HG02943 (cell line): ENCODE data around the gene SSU72.

Source experiments
- ATAC-seq: cut with Tn5 transposase; IDR thresholded peaks from one replicate; pipeline ENCODE4 v1.9.1; 2021; ENCODE audit warnings: mild to moderate bottlenecking, low read depth, moderate library complexity; ENCODE audit not compliant: unreplicated experiment

SSU72 gene

DNA sequence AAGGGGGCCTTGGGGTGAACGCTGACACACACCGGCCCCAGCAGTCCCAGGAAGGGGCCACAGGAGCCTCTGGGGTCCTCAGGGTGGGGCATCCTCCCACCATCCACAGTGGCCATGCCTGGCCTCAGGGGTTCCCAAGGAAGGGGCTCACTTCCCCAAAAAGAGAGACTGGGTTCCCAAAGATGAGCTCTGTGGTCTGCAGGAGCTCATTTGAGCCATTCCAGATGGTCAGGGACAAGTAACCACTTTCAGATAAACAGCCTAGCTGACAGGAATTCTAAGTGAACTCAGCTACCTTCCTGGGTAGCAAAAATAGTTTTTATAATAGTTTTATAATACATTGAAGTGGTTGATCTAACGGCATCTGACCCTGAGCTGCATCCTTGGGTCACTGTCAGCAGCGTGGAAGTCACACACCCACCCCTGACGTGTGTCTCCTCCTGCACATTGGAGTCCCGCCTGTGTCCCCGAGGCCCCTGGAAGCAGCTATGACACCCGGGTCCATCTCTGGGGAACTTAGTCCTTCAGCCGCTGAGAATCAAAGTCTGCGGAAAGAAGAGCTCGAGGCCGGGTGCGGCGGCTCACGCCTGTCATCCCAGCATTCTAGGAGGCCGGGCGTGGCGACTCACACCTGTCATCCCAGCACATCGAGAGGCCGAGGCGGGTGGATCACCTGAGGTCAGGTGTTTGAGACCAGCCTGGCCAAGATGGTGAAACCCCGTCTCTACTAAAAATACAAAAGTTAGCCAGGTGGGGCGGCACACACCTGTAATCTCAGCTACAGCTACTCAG lies 28.5 kb downstream of the SSU72 start:
- ATAC-seq, result no peak

DNA sequence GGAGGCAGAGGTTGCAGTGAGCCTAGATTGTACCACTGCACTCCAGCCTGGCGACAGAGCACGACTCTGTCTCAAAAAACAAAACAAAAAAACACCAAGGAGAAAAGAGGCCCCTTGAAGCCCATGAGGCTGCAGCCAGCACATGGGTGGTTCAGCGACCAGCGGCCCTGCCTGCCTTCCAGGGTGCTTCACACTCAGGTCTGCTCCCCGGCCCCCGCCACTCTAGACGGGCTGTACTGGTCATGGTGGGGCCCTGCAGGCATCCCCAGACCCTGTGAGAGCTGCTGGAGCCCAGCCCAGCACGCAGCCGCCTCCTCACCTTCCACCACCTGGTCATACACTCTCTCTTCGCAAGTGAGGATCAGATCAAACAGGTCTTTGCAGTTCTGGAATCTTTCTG lies 30.1 kb downstream of the SSU72 start:
- ATAC-seq, result no peak

DNA sequence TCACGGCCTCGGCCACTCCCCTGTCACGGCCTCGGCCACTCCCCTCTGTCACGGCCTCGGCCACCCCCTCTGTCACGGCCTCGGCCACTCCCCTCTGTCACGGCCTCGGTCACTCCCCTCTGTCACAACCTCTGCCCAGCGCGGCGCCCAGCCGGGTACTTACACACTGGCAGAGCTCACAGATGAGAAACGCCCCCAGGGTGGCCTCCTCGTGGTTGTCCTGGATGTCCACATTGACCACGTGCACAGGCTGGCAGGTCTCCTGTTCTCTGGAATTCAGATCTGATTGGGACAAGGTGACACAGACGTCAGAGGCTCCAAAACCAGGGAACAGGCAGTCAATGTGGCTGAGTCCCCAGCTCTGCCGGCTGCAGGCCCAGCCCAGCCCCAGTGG lies 31.0 kb downstream of the SSU72 start:
- no peak for ATAC-seq

DNA sequence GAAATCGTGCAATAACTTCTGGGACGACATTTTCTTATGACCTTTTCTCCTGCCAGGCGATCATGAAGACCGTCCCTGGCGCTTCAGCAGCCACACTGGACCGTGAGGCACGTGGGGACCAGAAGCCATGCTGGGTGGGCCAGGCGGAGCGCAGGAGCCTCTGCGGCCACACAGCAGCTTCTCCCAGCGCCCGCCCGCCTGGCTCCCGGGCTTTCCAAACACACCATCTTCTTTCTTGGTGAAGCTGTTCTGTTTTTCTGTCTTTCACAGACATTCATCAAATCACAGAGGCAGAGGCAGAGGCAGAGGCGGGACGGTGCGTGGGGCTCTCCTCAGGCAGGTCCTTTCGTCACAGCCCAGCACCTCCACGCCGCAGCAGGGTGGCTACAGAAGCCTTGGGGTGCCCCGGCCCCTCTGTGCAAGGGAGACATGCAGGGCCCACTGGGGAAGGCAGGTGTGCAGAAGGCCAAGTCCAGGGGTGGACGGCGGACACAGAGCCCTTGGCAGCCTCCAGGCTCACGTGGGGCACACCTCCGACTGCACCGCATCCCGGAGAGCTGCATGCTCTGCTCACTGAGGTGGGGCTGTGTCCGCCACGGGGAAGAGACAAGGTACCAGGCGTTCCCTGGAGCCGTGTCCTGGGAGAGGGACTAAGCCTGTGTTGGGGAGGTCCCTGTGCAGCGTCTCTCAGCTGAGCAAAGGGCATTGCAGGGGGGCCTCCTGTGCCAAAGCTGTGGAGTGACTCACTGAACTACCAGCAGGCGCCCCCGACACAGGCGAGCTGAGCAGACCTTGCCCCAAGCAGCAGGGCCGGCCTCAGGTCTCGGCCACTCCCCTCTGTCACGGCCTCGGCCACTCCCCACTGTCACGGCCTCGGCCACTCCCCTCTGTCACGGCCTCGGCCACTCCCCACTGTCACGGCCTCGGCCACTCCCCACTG lies 31.6 kb downstream of the SSU72 start:
- no peak for ATAC-seq

DNA sequence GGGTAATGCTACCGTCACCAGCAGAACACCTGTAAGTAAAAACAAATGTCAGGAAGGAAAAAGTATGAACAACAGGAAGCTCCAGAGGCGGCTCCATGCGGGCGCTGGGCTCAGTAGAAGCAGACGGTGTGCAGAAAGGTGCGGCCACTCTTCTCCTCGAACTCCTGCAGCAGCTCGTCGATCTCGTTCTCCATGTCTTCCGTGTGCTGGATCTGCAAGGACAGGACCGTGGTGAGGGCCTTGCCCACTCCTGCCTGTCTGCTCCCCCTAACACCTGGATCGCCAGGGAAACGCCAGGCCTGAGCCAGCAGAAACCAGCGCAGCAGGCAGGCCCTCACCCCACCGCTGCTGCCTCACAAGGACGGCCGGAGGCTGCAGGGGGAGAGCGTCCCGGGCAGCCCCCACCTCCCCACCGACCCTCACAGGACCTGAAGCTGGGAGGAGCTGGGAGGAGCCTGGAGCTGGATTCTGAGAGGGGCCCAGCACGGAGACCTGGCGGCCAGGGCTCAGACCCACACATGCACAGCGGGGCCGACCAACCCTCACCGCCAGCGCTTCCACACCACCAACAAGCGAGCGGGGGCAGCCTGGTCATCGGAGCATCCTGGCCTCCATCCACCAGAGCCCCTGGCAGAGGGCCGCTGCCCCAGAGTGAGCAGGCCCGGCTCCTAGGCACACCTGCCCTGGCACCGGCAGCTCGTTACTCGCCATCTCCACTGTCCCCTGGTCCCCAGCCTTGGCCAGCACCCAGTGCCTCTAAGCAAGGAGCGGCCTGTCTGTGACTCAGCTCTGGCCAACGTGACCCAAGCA lies 32.5 kb downstream of the SSU72 start:
- no peak for ATAC-seq

DNA sequence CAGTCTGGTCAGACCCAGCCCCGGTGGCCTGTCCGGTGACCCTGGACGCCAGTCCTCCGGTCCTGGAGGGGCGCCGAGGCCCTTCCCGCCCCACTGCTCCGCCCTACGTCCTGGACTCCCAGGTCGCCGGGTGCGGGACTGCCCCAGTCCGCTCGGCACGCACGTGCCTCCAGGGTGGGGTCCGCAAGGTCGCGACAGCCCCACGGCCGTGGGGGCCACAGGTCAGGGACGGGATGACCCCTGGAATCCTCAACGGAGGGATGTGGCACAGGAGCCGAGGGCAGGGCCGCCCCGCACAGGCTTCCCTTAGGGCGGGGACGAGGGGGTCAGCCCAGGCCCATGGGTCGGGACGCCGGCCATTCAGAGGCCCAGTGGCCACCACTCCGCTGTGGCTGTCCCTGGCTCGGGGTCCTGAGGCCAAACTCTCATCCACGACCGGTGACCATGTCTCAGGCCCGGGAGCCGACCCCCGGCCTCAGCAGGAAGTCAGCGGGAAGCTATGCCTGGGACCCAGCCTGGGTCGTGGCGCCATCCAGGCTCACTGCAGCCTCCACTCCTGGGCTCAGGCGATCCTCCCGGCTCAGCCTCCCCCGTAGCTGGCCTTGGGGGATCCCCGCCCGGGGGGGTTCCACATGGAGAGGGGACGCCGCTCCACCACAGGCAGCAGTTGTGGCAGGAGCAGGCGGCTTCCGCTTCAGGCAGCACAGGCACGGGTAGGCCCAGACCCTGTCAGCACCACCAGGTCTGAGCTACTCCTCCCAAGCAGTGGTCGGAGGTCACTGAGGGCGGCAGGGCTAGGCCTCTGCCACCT lies 33.6 kb downstream of the SSU72 start:
- ATAC-seq, result no peak

DNA sequence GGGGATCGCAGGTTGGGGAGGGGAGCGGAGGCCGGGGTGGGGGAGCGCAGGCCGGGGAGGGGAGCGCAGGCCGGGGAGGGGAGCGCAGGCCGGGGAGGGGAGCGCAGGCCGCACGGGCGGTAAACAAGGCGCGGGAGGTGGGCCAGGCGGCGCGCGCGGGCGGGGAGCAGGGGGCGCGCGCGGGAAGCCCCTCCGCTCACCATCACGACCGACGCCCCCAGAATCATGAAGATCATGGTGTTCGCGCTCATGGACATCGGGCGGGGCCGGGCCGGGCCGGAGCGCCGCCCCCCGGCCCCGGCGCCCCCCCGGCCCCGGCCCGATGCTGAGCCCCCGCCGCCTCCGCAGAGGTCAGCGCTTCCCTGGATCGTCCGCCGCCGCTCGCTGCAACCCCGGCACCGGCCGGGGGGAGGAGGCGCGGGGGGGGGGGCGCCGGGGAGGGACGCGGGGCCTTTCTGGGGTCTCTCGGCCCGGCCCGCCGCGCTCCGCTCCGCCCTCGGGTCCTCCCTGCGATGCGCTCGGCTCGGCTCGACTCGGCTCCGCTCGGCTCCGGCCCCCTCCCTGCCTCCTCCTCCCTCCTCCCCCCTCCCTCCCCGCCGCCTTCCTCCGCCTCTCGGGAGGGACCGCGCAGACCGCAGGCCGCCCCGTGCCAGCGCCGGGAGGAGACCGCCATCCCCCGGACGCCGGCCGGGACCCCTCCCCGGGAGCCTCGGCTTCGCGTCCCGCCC lies 34.4 kb downstream of the SSU72 start, which contains the start of gene TMEM240:
Gene TMEM240 (minus strand): TSS at position 535 of the 728 bp plus-strand sequence. CDS start 278 bp downstream, at position 257.
- no peak for ATAC-seq

DNA sequence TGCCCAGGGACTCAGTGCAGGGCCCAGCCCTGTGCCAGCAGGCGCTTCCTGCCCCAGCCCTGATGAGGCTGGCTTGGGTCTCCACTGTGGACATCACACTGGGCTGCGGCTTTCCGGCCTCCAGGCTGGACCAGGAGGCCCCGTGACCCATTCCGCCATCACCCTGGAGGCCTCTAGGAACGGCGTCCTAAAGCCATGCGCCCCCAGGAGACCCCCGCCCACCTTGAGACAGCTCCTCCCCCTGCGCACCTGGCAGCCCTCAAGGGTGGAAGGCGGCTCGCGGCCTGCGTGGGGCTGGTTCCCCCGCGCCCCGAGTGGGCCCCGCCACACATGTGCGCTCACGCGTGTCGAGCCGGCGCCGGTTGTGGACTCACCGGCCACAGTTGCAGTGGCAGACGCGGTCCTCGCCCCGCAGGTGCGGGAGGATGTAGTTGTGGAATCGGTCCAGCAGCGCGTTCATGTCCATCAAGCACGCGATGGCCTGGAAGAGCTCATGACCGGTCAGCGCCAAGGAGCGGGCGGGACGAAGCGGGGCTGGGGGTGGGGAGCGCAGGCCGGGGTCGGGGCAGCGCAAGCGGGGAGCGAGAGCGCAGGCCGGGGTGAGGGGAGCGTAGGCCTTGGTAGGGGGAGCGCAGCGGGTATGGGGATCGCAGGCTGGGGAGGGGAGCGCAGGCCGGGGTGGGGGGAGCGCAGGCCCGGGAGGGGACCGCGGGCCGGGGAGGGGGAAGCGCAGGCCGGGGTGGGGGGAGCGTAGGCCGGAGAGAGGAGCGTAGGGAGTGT lies 35.2 kb downstream of the SSU72 start:
- ATAC-seq, result no peak

DNA sequence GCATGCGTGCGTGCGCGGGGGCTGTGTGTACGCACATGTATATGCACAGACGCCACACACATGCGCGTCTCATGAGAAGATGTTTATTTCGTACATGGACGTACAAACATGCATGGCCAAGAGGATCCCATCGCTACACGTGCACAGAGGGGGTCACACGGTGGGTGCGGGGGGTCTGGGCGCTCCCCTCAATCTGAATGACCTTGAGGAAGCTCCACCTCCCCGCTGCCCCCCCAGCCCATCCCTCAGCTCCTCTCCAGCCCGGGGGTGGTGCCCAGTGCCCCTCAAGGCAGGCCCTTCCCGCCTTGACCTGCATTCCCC lies 35.7 kb downstream of the SSU72 start:
- no peak for ATAC-seq

DNA sequence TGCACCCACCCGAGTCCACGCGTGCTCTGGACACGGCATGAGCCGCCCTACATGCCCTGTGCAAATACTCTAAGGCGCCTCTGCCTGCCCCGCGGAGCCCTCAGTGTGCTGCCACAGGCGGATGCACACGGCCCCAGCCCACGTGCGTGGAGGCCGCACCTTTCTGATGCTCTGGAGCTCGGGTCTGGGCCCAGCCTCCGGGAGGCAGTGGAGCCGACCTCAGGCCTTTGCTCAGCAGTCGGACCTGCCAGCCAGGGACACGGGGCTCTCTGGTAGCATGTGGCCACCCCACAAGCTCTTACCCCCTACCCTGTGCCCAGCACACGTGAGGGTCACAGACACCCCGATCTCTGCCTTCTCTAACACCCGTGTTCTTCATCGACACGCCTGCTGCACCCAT lies 36.3 kb downstream of the SSU72 start:
- ATAC-seq, result no peak

DNA sequence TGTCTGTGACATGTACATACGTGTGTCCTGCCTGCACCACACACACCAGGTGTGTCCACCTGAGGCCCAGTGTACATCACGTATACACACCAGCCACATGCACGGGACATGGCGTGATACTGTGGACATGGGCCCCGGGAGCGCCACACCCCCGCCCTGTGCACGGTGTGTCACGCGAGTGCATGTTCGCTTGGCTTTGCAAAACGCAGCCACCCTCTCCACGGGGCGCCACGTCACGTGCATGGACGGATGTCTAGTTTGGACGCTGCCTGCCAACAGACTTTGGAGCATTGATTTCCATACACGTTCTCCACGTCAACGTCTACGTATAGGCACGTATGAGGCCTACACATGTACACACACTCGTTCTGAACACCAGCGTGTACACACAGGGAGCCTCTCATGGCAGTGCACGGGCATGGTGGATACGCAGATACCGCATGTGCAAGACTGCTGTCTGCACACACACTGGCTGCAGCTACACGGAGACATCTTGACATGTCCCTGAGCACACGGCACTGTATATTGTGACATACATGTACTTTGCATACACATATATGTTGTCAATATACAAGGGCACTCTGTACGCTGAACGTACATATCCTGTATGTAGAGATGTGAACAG lies 36.9 kb downstream of the SSU72 start:
- ATAC-seq, result no peak

DNA sequence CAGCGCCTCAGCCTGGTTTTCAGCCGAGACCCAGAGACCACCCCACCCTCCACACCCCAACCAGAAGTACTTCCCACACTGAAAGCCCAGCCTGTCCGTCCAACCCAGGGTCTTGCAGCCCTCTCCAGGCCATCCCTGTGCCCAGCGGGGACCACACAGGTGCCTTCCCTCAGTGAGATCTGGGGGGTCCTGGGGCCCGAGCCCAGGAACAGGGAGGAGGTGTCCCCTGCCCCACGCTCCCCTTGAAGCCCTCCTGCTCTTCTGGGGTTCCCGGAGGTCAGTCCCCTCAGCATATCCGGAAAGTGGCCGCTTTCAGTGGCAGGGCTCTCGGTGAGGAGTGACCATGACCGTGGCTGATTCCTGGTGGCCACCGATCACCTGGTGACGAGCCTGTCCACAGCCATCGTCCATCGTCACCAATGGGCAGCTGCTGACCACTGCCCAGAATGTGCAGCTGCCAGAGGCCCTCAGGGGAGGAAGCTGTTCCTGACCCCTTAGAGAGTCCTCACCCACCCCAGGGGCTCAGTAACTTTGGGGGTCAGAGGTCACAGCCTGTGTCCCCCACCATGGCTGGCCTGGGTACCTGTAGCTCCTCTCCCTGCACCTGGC lies 37.6 kb downstream of the SSU72 start:
- ATAC-seq, result no peak

DNA sequence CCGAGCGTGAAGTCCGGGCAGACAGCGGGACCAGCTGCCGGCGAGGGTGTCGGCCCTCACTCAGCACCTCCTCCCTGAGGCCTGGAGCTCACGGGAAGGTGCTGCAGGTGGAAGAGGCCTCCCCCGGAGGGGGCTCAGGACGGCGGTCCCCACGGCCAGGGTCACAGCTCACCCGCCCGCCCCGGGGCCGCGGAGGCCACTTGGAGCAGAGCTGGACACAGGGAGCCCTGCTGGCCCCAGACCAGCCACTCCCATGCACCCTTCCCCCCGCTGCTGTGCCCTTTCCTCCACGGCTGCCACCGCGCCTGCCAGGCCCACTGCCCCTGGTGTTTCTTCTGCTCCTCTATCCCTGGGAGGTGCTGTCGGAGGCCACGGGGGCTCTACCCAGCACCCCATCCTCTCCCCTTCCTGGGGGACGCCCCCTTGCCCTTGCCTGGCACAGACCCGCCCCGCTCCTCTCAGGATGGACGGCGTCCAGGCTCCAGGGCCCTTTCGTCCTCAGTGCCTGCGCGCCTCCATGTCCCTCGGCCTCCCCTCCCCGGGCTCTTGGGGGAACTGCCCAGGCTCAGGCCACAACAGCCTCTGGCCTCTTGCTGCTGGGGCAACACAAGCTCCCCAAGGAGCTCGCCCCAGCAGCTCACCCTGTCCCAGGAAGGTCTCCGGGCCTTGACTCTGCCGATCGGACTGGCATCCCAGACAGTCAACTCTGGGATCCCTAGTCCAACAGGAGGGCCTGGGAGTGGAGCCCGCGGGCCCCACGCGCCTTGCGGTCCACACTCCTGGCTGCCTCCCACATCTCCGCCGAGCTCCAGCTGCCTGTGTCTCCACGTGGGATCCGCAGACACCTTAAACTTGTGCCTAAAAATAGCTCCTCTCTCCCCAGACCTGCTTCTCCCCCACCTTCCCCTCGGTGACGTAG lies 38.4 kb downstream of the SSU72 start:
- no peak for ATAC-seq

DNA sequence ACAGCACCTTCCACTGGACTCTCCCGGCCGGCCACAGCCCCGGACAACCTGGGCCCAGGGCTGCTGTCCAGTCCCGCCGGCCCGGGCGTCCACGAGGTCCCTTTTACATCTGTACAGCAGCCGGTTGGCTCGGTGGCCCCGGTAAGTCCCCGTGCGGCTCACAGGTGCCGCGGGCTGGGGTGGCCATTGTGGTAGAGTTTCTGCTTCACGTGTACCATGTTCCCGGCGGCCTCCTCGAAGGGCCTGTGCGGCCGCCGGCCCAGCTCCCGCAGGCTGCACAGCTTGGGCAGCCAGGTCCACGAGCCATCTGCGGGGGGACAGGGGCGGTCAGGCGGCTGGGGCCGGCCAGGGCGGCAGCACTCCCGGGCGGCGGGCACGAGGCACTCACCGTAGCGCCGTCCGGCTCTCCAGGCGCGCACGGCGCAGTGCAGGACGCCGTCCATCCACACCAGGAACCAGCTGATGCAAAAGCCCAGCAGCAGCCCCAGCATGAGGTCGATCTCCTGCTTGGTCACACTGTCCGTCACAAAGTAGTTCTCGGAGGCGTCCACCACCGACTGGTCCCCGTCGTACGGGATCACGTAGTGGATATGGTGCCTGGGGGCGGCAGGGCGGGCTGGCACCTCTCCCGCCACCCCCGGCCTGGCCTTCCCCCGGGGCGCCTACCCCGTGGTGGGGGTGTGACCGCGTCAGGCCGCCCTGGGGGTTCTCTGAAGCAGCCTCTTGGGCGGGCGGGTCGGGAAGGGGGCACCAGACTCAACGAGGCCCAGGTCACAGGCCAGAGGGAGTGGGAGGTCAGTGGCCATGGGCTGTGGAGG lies 39.3 kb downstream of the SSU72 start:
- no peak for ATAC-seq

DNA sequence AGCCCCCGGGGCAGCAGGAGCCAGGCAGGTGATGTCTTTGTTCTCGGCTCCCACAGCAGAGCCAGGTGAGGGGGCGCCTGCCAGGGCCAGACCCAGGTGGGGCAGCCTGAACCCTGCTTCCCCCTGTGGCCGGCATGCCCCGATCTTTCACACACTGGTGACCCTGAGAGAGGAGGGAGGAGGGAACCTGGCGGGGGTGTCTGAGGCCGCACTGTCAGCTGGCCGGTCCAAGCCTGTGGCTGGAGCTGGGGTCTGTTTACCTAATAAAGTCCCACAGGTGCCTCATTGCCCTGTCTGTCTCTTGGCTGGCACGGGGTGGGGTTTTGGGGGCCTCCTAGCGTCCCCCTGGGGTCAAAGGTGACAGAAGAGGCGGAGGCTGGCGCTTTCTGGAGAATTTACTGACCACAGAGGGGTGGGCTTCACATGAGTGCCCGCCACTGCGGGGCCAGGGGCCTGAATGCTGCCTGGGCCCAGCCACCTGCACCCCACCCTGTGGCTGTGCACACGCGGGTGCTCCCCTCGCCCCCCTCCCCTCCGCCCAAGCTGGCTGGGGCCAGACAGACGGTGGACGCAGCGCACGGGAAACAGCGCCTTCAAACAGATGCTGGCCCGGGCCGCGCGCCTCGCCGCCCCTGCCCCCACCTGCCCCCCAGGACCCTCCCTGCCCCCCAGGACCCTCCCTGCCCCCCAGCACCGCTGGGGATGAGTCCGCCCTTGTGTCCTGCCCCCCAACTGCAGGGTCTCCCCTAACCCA lies 40.1 kb downstream of the SSU72 start:
- ATAC-seq, result no peak
